B cell (primary cell): ENCODE data around the gene UMODL1. TPM values are rescaled to one million over a fixed set of nuclear protein-coding genes. Genes with fewer than 3 reads are reported as not detected.

ENCODE experiments used
- ATAC-seq: fragments of 200-7000 bp; cut with Tn5 transposase; one replicate; pipeline ENCODE4 v1.10.0; 2021; ENCODE audit warnings: low read depth, mild to moderate bottlenecking, moderate number of reproducible peaks, moderate library complexity
- CTCF ChIA-PET: fragments of 350-600 bp; sonication (Branson Sonifier 250); formaldehyde crosslinking; loops from one replicate; lab custom pipeline; 2021; ENCODE audit warnings: antibody characterized with exemption, inconsistent platforms; lab: Charles Lee
- POLR2A ChIA-PET: fragments of 350-600 bp; sonication (Branson Sonifier 250); formaldehyde crosslinking; loops from one replicate; lab custom pipeline; 2021; ENCODE audit warnings: antibody characterized with exemption; lab: Charles Lee
- DNase-seq: peaks from one replicate; pipeline ENCODE4 v3.0.0; 2013
- H2AFZ ChIP-seq: 2 replicates; pipeline ENCODE4 v1.6.1; 2012; ENCODE audit warnings: mild to moderate bottlenecking, low read depth, low read length; ENCODE audit not compliant: insufficient read depth, poor library complexity, severe bottlenecking
- H3K27ac ChIP-seq, 2 donors: 1 replicate in 1 of 2; 2 replicates in 1 of 2; pipeline ENCODE4 v1.5.1; 2012 to 2013; ENCODE audit warnings: low read length in 2 of 2, mild to moderate bottlenecking in 2 of 2, moderate library complexity in 1 of 2
- H3K27me3 ChIP-seq, 4 experiments: fragments of 200-600 bp in 1 of 4; sonication (generic) in 1 of 4; replicated peaks in 1 of 4; 1 replicate in 2 of 4; 2 replicates in 2 of 4; pipeline versions ENCODE4 v1.6.1 to v1.7.0; 2013 to 2016; ENCODE audit warnings: low read length in 3 of 4, mild to moderate bottlenecking in 2 of 4, mixed read lengths in 1 of 4, moderate library complexity in 1 of 4; ENCODE audit not compliant: insufficient read depth in 4 of 4, control insufficient read depth in 3 of 4; ENCODE audit errors: control extremely low read depth in 1 of 4
- H3K36me3 ChIP-seq, 2 experiments: replicated peaks in 1 of 2; 1 replicate in 1 of 2; 2 replicates in 1 of 2; pipeline versions ENCODE4 v1.6.1 to v1.7.1; 2013; ENCODE audit warnings: low read length in 1 of 2; ENCODE audit not compliant: insufficient read depth in 2 of 2, control insufficient read depth in 1 of 2; ENCODE audit errors: control extremely low read depth in 1 of 2, extremely low read depth in 1 of 2
- H3K4me1 ChIP-seq, 2 donors: fragments of 200-600 bp in 1 of 2; sonication (generic) in 1 of 2; 1 replicate in 1 of 2; 2 replicates in 1 of 2; pipeline versions ENCODE4 v1.5.1 to v1.6.1; 2013 to 2017; ENCODE audit warnings: low read length in 2 of 2; ENCODE audit not compliant: control insufficient read depth in 2 of 2, insufficient read depth in 2 of 2
- H3K4me2 ChIP-seq: replicated peaks from 2 replicates; pipeline ENCODE3; 2012; ENCODE audit warnings: mild to moderate bottlenecking, low read depth, low read length; ENCODE audit not compliant: poor library complexity, severe bottlenecking
- H3K4me3 ChIP-seq, 5 experiments: fragments of 200-600 bp in 1 of 5; sonication (generic) in 1 of 5; 1 replicate in 3 of 5; 2 replicates in 2 of 5; pipeline versions ENCODE4 v1.5.1 to v1.7.0; 2011 to 2016; ENCODE audit warnings: low read length in 4 of 5, mild to moderate bottlenecking in 4 of 5, low read depth in 2 of 5, control low read depth in 1 of 5, moderate library complexity in 1 of 5; ENCODE audit not compliant: insufficient read depth in 1 of 5; ENCODE audit errors: control extremely low read depth in 1 of 5, extremely low read depth in 1 of 5
- H3K79me2 ChIP-seq: fragments of 200-600 bp; sonication (generic); one replicate; pipeline ENCODE4 v1.6.0; 2016; ENCODE audit warnings: low read length; ENCODE audit not compliant: control insufficient read depth, insufficient read depth
- H3K9ac ChIP-seq: fragments of 200-600 bp; sonication (generic); 2 replicates; pipeline ENCODE4 v1.6.1; 2017; ENCODE audit warnings: mild to moderate bottlenecking, low read length, moderate library complexity
- H3K9me3 ChIP-seq, 3 donors: one replicate each; pipeline versions ENCODE4 v1.6.1 to v1.7.1; 2013; ENCODE audit warnings: low read length in 2 of 3; ENCODE audit not compliant: control insufficient read depth in 2 of 3, insufficient read depth in 1 of 3; ENCODE audit errors: control extremely low read depth in 1 of 3
- H4K20me1 ChIP-seq: 2 replicates; pipeline ENCODE4 v1.6.0; 2012; ENCODE audit warnings: mild to moderate bottlenecking, low read length; ENCODE audit not compliant: insufficient read depth, control insufficient read depth, poor library complexity, severe bottlenecking
- H3K27ac Mint-ChIP-seq: one replicate; pipeline ENCODE4 v1.8.0; 2021; ENCODE audit warnings: mixed read lengths
- H3K27me3 Mint-ChIP-seq: one replicate; pipeline ENCODE4 v1.8.0; 2021; ENCODE audit warnings: mixed read lengths
- H3K4me1 Mint-ChIP-seq: one replicate; pipeline ENCODE4 v1.8.0; 2021; ENCODE audit warnings: mixed read lengths
- H3K4me3 Mint-ChIP-seq: one replicate; pipeline ENCODE4 v1.8.0; 2021; ENCODE audit warnings: mixed read lengths
- H3K9me3 Mint-ChIP-seq: one replicate; pipeline ENCODE4 v1.8.0; 2022; ENCODE audit warnings: mixed read lengths; ENCODE audit not compliant: insufficient read depth
- EZH2 ChIP-seq: IDR thresholded peaks from 2 replicates; pipeline ENCODE4 v1.6.1; 2012; ENCODE audit warnings: borderline replicate concordance, low read depth, mild to moderate bottlenecking, moderate library complexity, low read length; ENCODE audit not compliant: insufficient read depth, poor library complexity, severe bottlenecking
- WGBS: methylation state at CpG from one replicate; pipeline ENCODE4 v1.1.5; 2013; ENCODE audit warnings: missing lambda C conversion rate; ENCODE audit not compliant: insufficient coverage; 5-methylcytosine and 5-hydroxymethylcytosine counted together
- intact Hi-C: fragments of 100-400 bp; cut with micrococcal nuclease; formaldehyde crosslinking; loops from one replicate; pipeline ENCODE4 v1.10.0; 2022
- polyA plus RNA-seq: library from polyadenylated mRNA; depleted of rRNA; stranded (reverse); fragments of >200 nt; gene quantifications from 2 replicates; pipeline ENCODE4 v1.2.3, GENCODE V29; 2012
- total RNA-seq, 2 donors: library from RNA; stranded (reverse); fragments of 120-200 nt in 1 of 2; gene quantifications; 1 replicate in 1 of 2; 2 replicates in 1 of 2; pipeline versions ENCODE4 v1.2.3 to v1.2.4, GENCODE V29; 2013 to 2022
- TF ChIP-seq, protein P1 (sequence below): fragments of 200-600 bp; IDR thresholded peaks from one replicate; pipeline ENCODE4 v1.8.0; 2022; ENCODE audit warnings: antibody characterized with exemption, mild to moderate bottlenecking

The UMODL1 gene
- total and polyA plus RNA-seq, 2 donors (not counting 1 experiment from before 2014, with no cell fraction given) = 0.10 to 0.49 TPM

- H3K36me3 ChIP-seq = no peaks in the 10 kb centered on the region
- 97% methylated on average over 19 of the region's 21 CpGs for WGBS
- no peaks in the 10 kb centered on the region for H4K20me1 ChIP-seq
- Mint-ChIP-seq H3K27ac (no peak overlapping the region), H3K4me3 (no peak overlapping the region), H3K4me1 (peaks cover 6% of the 10 kb centered on the region), H3K27me3 (peaks cover 12% of the 10 kb centered on the region), H3K9me3 (no peaks in the 10 kb centered on the region)
- POLR2A ChIA-PET = no interaction called here
- no peak overlapping the region for H3K27ac ChIP-seq
- peaks cover 0 to 9% (median 1%) of the 10 kb centered on the region in 4 experiments for H3K27me3 ChIP-seq
- H3K4me3 ChIP-seq = no peak overlapping the region
- H2AFZ ChIP-seq = no peak overlapping the region
- DNase-seq (no peak), ATAC-seq (no peak)
- H3K4me1 ChIP-seq = peaks cover 4 to 8% of the 10 kb centered on the region in 2 donors
- H3K9me3 ChIP-seq = peaks cover 0 to 12% (median 0%) of the 10 kb centered on the region in 3 donors
- intact Hi-C loops = no loop called here
- TF ChIP-seq EZH2 = no peak
- TF ChIP-seq, protein P1, sequence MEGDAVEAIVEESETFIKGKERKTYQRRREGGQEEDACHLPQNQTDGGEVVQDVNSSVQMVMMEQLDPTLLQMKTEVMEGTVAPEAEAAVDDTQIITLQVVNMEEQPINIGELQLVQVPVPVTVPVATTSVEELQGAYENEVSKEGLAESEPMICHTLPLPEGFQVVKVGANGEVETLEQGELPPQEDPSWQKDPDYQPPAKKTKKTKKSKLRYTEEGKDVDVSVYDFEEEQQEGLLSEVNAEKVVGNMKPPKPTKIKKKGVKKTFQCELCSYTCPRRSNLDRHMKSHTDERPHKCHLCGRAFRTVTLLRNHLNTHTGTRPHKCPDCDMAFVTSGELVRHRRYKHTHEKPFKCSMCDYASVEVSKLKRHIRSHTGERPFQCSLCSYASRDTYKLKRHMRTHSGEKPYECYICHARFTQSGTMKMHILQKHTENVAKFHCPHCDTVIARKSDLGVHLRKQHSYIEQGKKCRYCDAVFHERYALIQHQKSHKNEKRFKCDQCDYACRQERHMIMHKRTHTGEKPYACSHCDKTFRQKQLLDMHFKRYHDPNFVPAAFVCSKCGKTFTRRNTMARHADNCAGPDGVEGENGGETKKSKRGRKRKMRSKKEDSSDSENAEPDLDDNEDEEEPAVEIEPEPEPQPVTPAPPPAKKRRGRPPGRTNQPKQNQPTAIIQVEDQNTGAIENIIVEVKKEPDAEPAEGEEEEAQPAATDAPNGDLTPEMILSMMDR = no peak
- H3K9ac ChIP-seq = no peak overlapping the region
- CTCF ChIA-PET = no interaction called here
- no peaks in the 10 kb centered on the region for H3K79me2 ChIP-seq
- H3K4me2 ChIP-seq = no peak overlapping the region
Measured at GRCh38 chr21:42089665-42090310, 18.7 kb downstream of the UMODL1 start.

DNA sequence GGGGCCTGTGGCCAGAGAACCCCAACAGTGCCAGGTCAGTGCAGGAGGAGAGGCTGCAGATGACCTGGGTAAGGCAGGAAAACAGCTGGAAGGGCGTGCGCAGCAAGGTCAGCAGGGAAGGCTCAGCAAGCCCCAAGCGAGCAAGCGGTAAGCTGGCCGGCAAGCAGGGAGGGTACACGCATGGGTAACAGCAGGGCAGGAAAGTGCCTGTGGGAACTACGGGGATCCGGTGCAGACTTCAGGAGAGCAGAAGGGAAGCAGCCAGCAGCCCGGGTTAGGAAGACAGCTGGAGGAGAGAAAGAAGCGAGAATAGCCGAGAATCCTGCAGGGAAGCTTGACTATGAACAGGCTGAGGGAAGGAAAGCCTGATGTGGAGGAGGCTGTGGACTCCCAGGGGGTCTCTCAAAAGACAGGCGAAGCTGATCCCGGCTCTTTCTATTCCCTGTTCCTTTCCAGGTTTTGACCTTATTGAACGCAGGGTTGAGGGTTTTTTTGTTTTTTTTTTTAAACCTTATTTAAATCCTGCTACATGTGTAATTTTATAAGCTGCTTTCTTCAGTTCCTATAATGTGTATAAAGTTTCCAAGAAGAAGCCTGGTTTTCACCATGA lies 20.9 kb downstream of the UMODL1 start:
- peaks cover 0 to 9% (median 1%) of the 10 kb centered on the region in 4 experiments for H3K27me3 ChIP-seq

More for the DNA sequence above, 20.9 kb downstream of the UMODL1 start:
- no peak overlapping the region for H3K9ac ChIP-seq
- H3K9me3 ChIP-seq = peaks cover 0 to 17% (median 0%) of the 10 kb centered on the region in 3 donors
- H3K27ac ChIP-seq = no peak overlapping the region
- no peak overlapping the region for H3K27ac Mint-ChIP-seq
- H3K4me3 Mint-ChIP-seq = no peak overlapping the region
- no peaks in the 10 kb centered on the region for H3K79me2 ChIP-seq
- no peak for ATAC-seq
- TF ChIP-seq EZH2 = no peak
- TF ChIP-seq, protein P1 = no peak
- no peaks in the 10 kb centered on the region for H3K9me3 Mint-ChIP-seq
- intact Hi-C loops = no loop called here
- POLR2A ChIA-PET = no interaction called here
- H3K4me1 ChIP-seq = peaks cover 4 to 8% of the 10 kb centered on the region in 2 donors
- no peaks in the 10 kb centered on the region for H3K36me3 ChIP-seq
- H3K4me1 Mint-ChIP-seq = peaks cover 6% of the 10 kb centered on the region
- WGBS = 89% methylated on average over 12 of the region's 14 CpGs
- CTCF ChIA-PET = interaction anchor here (0.9 to 1.0 kb wide), 2 partner anchors 15 to 84 kb away, joined by 3 to 4 read pairs; no protein-coding TSS in a partner anchor
- H3K27me3 Mint-ChIP-seq = peaks cover 12% of the 10 kb centered on the region
- no peak overlapping the region for H2AFZ ChIP-seq
- no peak overlapping the region for H3K4me3 ChIP-seq
- no peak overlapping the region for H3K4me2 ChIP-seq
- DNase-seq = no peak
- no peaks in the 10 kb centered on the region for H4K20me1 ChIP-seq
